ENCODE results near the gene CLIC5.

DNA sequence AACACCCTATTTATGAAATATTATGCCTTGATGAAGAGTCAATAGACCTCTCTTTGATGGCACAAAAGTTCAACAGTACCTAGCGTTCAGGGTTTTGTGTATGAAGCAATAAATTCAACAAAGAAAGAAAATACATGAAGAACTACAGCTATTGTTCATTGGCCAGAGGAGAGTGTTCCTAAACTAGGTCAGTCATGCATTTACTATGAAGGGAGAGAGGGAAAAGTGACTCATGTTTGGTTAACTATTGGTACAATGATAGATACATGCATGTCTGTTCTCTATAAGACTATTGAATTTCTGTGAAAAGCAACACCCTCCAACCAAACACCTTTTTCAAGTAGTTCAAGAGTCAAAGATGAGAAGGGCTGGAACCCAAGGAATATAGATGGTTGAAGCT is 50.7 kb downstream of the CLIC5 start:
- TF ChIP-seq, protein P1, sequence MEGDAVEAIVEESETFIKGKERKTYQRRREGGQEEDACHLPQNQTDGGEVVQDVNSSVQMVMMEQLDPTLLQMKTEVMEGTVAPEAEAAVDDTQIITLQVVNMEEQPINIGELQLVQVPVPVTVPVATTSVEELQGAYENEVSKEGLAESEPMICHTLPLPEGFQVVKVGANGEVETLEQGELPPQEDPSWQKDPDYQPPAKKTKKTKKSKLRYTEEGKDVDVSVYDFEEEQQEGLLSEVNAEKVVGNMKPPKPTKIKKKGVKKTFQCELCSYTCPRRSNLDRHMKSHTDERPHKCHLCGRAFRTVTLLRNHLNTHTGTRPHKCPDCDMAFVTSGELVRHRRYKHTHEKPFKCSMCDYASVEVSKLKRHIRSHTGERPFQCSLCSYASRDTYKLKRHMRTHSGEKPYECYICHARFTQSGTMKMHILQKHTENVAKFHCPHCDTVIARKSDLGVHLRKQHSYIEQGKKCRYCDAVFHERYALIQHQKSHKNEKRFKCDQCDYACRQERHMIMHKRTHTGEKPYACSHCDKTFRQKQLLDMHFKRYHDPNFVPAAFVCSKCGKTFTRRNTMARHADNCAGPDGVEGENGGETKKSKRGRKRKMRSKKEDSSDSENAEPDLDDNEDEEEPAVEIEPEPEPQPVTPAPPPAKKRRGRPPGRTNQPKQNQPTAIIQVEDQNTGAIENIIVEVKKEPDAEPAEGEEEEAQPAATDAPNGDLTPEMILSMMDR (IDR thresholded peaks at IDR 0.05 in 4 of 5, conservative IDR thresholded peaks at IDR 0.05 in 1 of 5), result no peak
- no peak for TF ChIP-seq POLR2A (IDR thresholded peaks at IDR 0.05)
